ENCODE measurements around the gene KLHL20. TPM values are rescaled to one million over a fixed set of nuclear protein-coding genes. Genes with fewer than 3 reads are reported as not detected.

Gene KLHL20
- total and polyA plus RNA-seq, 2 of the 13 experiments (the other 11 are each of a cell fraction or from before 2014, with no cell fraction given): 7.4 to 14.3 TPM

DNA sequence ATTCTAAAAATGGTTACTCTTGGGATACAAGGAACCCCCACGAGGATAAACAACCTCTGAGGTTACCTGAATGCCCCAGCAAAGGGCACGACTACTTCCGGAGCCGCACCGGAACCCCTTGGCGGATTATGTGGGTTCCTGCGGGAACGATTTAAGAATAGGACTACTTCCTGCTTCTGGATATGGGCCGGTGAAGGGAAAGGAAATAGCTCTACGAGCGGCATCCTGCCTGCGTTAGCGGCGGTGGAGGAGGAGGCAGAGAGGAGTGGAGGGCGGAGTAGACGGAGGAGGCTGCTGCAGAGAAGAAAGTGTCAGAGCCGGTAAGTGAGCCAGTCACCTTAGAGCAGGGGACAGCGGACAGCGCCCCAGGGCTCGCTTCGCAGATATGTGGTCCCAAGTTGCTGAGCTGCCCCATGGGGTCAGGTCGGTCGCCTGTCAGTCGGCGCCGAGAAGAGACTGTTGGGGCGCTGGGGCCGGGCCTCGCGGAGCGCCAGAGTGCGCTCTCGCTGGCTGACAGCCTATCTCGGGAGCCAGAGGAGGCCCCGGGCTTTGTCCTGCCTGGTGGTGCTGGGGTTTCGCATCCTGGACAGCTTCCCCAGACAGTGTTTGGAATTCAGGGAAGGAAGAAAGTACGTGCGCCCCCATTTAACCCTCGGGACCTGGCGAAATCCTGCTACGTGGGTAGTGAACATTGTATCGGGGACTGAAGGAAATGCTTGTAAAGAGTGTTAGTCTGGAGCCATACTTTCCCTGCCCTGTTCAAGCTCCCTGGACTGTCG is at the start of gene KLHL20 (continued):
- TF ChIP-seq, protein P1, sequence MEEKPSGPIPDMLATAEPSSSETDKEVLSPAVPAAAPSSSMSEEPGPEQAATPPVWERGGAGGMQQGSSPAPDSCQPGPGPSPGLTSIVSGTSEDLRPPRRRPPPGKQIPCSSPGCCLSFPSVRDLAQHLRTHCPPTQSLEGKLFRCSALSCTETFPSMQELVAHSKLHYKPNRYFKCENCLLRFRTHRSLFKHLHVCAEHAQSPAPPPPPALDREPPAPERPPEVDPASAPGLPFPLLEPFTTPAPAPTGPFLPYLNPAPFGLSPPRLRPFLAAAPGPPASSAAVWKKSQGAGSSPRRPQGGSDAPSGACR (CRISPR knock-in tag; IDR thresholded peaks at IDR 0.05): 0 out of 2 replicates have a peak, but pooled peaks have one; percentile 60
- peak; percentile 57 for TF ChIP-seq PITX1 (CRISPR knock-in tag; IDR thresholded peaks at IDR 0.05)
- peak; percentile 89 for TF ChIP-seq ZNF331 (CRISPR knock-in tag; IDR thresholded peaks at IDR 0.05)
- TF ChIP-seq HNRNPLL (IDR thresholded peaks at IDR 0.05; ENCODE audit: low read depth, low read length, poor library complexity, severe bottlenecking): peak; percentile 98
- peak; percentile 49; the same call in 1 of the 2 replicates for TF ChIP-seq NFKB2 (CRISPR knock-in tag; IDR thresholded peaks at IDR 0.05; ENCODE audit: borderline replicate concordance)
- TF ChIP-seq MED1 (CRISPR knock-in tag; IDR thresholded peaks at IDR 0.05): peak; percentile 66
- TF ChIP-seq, protein P2, sequence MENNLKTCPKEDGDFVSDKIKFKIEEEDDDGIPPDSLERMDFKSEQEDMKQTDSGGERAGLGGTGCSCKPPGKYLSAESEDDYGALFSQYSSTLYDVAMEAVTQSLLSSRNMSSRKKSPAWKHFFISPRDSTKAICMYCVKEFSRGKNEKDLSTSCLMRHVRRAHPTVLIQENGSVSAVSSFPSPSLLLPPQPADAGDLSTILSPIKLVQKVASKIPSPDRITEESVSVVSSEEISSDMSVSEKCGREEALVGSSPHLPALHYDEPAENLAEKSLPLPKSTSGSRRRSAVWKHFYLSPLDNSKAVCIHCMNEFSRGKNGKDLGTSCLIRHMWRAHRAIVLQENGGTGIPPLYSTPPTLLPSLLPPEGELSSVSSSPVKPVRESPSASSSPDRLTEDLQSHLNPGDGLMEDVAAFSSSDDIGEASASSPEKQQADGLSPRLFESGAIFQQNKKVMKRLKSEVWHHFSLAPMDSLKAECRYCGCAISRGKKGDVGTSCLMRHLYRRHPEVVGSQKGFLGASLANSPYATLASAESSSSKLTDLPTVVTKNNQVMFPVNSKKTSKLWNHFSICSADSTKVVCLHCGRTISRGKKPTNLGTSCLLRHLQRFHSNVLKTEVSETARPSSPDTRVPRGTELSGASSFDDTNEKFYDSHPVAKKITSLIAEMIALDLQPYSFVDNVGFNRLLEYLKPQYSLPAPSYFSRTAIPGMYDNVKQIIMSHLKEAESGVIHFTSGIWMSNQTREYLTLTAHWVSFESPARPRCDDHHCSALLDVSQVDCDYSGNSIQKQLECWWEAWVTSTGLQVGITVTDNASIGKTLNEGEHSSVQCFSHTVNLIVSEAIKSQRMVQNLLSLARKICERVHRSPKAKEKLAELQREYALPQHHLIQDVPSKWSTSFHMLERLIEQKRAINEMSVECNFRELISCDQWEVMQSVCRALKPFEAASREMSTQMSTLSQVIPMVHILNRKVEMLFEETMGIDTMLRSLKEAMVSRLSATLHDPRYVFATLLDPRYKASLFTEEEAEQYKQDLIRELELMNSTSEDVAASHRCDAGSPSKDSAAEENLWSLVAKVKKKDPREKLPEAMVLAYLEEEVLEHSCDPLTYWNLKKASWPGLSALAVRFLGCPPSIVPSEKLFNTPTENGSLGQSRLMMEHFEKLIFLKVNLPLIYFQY (CRISPR knock-in tag; IDR thresholded peaks at IDR 0.05; ENCODE audit: borderline replicate concordance): peak; percentile 84; the same call in 1 of the 2 replicates
- TF ChIP-seq, protein P3, sequence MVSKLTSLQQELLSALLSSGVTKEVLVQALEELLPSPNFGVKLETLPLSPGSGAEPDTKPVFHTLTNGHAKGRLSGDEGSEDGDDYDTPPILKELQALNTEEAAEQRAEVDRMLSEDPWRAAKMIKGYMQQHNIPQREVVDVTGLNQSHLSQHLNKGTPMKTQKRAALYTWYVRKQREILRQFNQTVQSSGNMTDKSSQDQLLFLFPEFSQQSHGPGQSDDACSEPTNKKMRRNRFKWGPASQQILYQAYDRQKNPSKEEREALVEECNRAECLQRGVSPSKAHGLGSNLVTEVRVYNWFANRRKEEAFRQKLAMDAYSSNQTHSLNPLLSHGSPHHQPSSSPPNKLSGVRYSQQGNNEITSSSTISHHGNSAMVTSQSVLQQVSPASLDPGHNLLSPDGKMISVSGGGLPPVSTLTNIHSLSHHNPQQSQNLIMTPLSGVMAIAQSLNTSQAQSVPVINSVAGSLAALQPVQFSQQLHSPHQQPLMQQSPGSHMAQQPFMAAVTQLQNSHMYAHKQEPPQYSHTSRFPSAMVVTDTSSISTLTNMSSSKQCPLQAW (CRISPR knock-in tag; IDR thresholded peaks at IDR 0.05): peak; percentile 73
- peak; percentile 88; the same call in 1 of the 2 replicates for TF ChIP-seq ZNF547 (CRISPR knock-in tag; IDR thresholded peaks at IDR 0.05)
- TF ChIP-seq ARHGAP35 (CRISPR knock-in tag; IDR thresholded peaks at IDR 0.05; ENCODE audit: borderline replicate concordance): 0 out of 2 replicates have a peak, but pooled peaks have one; percentile 81
- peak; percentile 97 for TF ChIP-seq NR2C2 (CRISPR knock-in tag; IDR thresholded peaks at IDR 0.05; ENCODE audit: borderline replicate concordance)
- TF ChIP-seq, protein P4, sequence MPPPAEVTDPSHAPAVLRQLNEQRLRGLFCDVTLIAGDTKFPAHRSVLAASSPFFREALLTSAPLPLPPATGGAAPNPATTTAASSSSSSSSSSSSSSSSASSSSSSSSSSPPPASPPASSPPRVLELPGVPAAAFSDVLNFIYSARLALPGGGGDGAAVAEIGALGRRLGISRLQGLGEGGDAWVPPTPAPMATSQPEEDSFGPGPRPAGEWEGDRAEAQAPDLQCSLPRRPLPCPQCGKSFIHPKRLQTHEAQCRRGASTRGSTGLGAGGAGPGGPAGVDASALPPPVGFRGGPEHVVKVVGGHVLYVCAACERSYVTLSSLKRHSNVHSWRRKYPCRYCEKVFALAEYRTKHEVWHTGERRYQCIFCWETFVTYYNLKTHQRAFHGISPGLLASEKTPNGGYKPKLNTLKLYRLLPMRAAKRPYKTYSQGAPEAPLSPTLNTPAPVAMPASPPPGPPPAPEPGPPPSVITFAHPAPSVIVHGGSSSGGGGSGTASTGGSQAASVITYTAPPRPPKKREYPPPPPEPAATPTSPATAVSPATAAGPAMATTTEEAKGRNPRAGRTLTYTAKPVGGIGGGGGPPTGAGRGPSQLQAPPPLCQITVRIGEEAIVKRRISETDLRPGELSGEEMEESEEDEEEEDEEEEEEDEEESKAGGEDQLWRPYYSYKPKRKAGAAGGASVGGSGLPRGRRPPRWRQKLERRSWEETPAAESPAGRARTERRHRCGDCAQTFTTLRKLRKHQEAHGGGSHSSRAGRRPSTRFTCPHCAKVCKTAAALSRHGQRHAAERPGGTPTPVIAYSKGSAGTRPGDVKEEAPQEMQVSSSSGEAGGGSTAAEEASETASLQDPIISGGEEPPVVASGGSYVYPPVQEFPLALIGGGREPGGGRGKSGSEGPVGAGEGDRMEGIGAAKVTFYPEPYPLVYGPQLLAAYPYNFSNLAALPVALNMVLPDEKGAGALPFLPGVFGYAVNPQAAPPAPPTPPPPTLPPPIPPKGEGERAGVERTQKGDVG (CRISPR knock-in tag; IDR thresholded peaks at IDR 0.05; ENCODE audit: borderline replicate concordance): no peak
- TF ChIP-seq, protein P5, sequence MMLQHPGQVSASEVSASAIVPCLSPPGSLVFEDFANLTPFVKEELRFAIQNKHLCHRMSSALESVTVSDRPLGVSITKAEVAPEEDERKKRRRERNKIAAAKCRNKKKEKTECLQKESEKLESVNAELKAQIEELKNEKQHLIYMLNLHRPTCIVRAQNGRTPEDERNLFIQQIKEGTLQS (CRISPR knock-in tag; IDR thresholded peaks at IDR 0.05): 0 out of 2 replicates have a peak, but pooled peaks have one; percentile 19
- no peak for TF ChIP-seq SNAI1 (CRISPR knock-in tag; IDR thresholded peaks at IDR 0.05; ENCODE audit: borderline replicate concordance)
- TF ChIP-seq ZBTB7A (CRISPR knock-in tag; IDR thresholded peaks at IDR 0.05): peak; percentile 44; the same call in 1 of the 2 replicates
- no peak for TF ChIP-seq NCOA1 (CRISPR knock-in tag; IDR thresholded peaks at IDR 0.05)
- TF ChIP-seq HMG20A (CRISPR knock-in tag; IDR thresholded peaks at IDR 0.05; ENCODE audit: borderline replicate concordance): 0 out of 2 replicates have a peak, but pooled peaks have one; percentile 41
- TF ChIP-seq ZFP36L1 (CRISPR knock-in tag; IDR thresholded peaks at IDR 0.05): no peak

Data from HepG2 (cell line).